Measurements from ENCODE around the gene CCR5.

GRCh38 chr3:46338840-46339239, 31.9 kb upstream of the CCR5 start:
- TF ChIP-seq TAF1 (IDR thresholded peaks at IDR 0.05; ENCODE audit: low read depth, low read length), result no peak
- TF ChIP-seq POLR2A (IDR thresholded peaks at IDR 0.05; ENCODE audit: control extremely low read depth in 1 of 2, low read depth in 2 of 2, low read length in 2 of 2), result no peak
- TF ChIP-seq, protein P1, sequence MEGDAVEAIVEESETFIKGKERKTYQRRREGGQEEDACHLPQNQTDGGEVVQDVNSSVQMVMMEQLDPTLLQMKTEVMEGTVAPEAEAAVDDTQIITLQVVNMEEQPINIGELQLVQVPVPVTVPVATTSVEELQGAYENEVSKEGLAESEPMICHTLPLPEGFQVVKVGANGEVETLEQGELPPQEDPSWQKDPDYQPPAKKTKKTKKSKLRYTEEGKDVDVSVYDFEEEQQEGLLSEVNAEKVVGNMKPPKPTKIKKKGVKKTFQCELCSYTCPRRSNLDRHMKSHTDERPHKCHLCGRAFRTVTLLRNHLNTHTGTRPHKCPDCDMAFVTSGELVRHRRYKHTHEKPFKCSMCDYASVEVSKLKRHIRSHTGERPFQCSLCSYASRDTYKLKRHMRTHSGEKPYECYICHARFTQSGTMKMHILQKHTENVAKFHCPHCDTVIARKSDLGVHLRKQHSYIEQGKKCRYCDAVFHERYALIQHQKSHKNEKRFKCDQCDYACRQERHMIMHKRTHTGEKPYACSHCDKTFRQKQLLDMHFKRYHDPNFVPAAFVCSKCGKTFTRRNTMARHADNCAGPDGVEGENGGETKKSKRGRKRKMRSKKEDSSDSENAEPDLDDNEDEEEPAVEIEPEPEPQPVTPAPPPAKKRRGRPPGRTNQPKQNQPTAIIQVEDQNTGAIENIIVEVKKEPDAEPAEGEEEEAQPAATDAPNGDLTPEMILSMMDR (IDR thresholded peaks at IDR 0.05; ENCODE audit: control extremely low read depth in 1 of 3, insufficient read depth in 1 of 3, low read depth in 1 of 3, low read length in 3 of 3), result no peak
- TF ChIP-seq E2F6 (IDR thresholded peaks at IDR 0.05), result no peak
- TF ChIP-seq ATF2 (IDR thresholded peaks at IDR 0.05; ENCODE audit: low read length), result no peak
- TF ChIP-seq MAFK (IDR thresholded peaks at IDR 0.05; ENCODE audit: low read depth, low read length), result no peak
- no peak for TF ChIP-seq MAX (IDR thresholded peaks at IDR 0.05)
- no peak for TF ChIP-seq JUN (IDR thresholded peaks at IDR 0.05; ENCODE audit: low read depth, low read length)
